HG02759 (cell line): ENCODE measurements around the gene BICC1.

Experiments used
- ATAC-seq: cut with Tn5 transposase; IDR thresholded peaks from one replicate; pipeline ENCODE4 v1.9.1; 2021; ENCODE audit warnings: mild to moderate bottlenecking, moderate library complexity; ENCODE audit not compliant: unreplicated experiment

BICC1 gene

GRCh38 chr10:58512491-58513187 lies at the start of gene BICC1:
BICC1 (plus strand) TSS chr10:58512872; CDS start chr10:58513144, 272 bp downstream.
- peak; percentile 52 for ATAC-seq

GRCh38 chr10:58464956-58465355 lies 47.7 kb upstream of the BICC1 start:
- ATAC-seq, result no peak

DNA sequence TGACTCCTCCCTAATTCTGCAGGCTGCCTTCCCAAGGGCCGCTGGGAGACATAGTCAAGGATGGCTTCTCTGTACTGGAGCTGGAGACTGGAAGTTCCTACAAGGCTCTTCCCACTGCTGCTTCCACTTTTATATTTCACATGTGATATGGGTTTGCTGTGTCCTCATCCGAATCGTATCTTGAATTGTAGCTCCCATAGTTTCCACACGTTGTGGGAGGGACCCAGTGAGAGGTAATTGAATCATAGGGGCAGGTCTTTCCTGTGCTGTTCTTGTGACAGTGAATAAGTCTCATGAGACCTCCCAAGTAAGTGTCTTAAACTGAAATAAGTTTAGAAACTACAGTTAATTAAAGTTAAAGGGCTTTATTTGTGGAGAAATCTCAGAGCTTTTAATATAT lies 47.0 kb upstream of the BICC1 start:
- ATAC-seq, result no peak

DNA sequence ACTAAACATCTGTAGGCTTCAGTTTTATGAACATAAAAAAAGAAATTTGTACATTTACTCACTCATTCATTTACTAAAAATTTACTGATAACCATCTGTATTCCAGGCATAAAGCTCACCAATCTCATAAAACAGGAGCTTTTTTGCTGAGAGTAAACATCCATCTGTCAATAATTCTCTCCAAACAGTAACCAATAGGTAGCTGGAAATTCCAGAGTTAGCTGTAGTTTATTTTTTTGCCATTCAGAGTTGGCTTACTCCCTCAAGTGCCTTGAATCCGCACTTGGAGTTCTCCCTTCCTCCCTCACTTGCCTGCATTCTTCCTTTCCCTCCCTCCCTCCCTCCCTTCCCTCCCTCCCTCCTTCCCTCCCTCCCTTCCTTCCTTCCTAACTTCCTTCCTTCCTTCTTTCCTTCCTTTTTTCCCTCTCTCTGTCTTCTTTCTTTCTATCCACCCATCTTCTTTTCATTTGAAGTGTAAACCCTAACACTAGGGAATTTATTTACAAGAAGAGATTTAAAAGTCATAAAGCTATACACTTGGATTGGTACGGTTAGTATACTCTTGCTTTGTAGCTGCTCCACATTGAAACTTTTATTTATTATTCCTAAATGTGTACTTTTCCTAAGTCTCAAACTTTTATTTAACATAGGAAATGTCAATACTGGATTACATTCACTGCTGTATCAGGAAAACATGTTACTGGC lies 44.6 kb upstream of the BICC1 start:
- no peak for ATAC-seq

GRCh38 chr10:58473976-58474375 lies 38.7 kb upstream of the BICC1 start:
- ATAC-seq, result no peak

DNA sequence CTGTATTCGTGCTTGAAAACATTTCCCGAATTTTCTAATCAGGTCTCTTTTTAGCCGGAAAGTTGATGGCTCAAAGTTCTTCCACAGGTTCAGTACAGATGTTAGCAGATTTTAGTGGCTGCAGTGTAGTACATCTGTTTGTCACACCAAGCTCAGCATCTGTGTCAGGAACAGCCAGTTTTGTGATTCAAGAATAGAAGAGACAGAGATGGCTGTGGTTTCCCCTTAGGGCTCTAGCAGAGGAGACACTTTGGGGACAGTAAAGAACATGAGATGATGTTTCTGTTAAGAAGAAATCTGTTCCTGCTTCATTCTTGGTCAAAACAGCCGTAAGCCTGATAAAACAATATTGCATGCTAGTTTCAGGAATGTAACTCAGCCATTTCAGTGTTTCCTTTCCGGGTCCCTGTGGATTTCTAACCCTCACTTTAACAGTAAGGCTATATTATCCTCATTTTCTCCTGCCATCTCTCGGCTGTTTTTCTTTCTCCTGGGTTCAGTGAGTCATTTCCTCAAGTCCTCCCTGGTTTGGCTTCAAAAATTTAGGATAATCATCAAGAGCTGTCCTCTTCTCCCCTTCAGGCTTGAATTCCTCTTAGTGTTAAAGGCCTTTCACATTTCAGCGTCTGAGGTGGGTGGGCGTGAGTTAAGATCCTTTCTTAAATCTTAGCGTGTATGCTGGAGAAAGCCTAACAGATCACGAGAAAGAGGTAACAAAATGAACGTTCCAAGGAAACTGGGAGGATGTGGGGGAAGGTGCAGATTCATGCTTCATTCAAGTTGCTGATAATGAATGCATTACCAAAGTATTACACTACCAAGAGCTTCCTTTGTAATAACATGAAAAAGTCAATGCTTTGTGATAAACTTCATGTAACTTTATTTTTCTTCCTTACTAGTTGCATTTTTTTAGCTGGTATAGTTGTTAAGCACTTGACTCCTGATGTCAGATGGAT lies 37.1 kb upstream of the BICC1 start:
- no peak for ATAC-seq

GRCh38 chr10:58477122-58477521 lies 35.5 kb upstream of the BICC1 start:
- no peak for ATAC-seq

DNA sequence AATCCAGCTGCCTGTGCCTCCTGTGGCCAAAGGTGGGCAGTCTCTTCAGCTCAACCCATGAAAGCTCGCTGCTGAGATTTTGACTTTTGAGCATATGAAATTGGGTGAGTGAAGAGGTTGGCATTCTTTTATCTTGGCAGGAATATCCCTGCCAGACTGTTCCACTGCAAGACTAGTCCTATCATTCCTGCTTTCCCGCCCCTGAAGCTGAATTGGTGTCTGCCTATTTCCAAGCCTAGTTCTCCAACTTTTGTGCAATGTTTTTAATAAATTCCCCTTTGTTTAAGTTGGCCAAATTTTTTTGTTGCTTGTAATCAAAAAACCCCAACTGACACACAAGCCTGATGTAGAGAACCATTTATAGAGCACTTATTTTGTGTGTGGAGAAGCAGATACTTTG lies 34.8 kb upstream of the BICC1 start:
- no peak for ATAC-seq

GRCh38 chr10:58479045-58479444 lies 33.6 kb upstream of the BICC1 start:
- ATAC-seq, result no peak

DNA sequence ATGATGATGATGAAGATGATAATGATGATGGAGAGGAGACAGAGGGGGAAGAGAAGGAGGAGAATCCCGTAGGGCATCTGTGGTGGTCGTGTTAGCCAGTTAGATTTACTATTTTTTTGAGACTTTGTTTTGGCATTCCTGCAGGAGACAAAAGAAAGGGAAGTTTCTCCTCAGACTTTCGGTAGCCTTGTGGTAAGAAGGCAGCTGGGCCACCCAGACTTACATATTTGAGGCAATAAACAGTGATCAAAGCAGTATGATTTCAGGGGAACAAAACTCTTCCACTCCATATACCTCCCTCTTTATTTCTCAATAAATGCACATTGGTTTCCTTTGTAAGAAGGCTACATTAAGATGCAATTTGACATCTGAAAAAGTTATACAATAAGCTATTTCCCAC lies 32.4 kb upstream of the BICC1 start:
- no peak for ATAC-seq

DNA sequence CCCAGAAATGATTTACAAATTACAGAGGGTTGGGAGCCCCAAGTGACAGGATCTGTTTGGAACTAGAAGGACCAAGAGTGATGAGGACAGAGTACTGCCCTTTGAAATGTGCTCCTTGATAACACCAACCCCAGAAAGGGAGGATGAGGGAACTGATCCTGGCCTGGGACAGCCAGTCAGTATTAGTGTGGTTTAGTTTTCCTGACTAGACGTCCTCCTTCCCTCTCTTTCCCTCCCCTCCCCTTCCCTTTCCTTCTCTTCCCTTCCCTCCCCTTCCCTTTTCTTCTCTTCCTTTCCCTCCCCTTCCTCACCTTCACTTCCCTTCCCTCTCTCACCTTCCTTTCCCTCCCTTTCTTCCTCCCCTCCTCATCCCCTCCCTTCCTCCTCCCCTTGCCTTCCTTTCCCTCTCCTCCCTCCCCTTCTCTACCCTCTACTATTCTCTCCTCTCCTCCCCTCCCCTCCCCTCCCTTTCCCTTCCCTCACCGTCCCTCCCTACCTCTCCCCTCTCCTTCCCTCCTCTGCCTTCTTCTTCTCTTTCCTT lies 31.0 kb upstream of the BICC1 start:
- ATAC-seq, result no peak

DNA sequence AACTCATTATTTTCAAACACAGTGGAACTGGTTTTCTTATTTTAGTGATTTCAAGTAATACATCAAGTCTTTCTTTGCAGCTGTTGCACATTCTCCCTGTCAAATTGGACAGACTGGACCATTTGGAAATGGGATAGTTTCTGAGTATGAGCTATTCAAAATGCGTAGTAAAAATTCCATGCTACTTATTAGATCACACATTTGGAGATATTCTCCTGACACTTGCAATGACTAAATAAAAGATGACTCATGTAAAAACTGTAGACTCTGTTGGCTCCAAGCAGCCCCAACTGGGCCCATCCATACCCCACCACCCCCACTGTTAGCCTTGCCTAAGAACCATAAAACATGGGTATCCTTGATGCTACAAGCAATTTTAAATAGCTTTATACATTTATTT lies 25.9 kb upstream of the BICC1 start:
- ATAC-seq, result no peak

- no peak for ATAC-seq
Measured at GRCh38 chr10:58488921-58489320, 23.8 kb upstream of the BICC1 start.

- no peak for ATAC-seq
Measured at GRCh38 chr10:58502956-58503355, 9.7 kb upstream of the BICC1 start.

- no peak for ATAC-seq
Measured at GRCh38 chr10:58508316-58508715, 4.4 kb upstream of the BICC1 start.

- ATAC-seq, result no peak
Measured at GRCh38 chr10:58511765-58512490, 744 bp upstream of the BICC1 start.

DNA sequence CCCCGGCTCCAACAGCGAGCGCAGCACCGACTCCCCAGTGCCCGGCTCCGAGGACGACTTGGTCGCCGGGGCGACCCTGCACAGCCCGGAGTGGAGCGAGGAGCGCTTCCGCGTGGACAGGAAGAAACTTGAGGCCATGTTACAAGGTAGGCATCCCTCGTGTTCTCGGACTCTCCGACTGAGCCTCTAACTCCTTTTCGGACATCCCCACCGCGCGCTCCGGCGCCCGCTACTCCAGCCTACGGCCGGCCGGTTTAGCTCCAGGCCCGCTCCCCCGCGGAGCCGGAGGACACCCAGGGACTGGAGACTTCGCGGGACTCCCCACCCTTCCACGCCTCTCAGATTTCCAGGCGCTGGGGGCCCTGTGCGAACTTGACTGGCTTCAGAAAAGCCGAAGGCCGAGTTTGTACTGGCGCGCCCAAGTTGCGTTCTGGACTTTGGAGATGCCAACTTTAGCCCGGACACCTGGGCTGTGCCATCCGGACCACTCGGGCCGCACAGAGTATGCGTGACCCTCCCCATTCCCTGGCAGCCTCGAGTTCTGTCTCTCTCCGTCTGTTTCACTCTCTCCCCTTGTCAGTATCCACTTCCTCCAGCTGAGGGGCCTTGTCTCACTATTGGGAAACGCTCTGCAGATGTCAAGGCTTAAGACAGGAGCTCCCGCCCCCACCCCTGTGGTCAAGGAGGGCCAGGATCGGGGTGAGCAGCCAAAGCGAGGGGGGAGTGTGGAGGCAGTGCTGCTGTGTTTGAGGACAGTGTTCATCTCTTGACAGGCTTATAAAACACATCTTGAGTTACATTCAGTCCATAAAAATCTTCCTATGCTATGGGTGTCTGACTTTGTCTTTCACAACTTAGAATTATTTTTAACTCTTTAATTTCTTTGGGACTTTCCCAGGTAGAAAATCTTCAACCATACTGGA lies 777 bp downstream of the BICC1 start:
- peak; percentile 20 for ATAC-seq

DNA sequence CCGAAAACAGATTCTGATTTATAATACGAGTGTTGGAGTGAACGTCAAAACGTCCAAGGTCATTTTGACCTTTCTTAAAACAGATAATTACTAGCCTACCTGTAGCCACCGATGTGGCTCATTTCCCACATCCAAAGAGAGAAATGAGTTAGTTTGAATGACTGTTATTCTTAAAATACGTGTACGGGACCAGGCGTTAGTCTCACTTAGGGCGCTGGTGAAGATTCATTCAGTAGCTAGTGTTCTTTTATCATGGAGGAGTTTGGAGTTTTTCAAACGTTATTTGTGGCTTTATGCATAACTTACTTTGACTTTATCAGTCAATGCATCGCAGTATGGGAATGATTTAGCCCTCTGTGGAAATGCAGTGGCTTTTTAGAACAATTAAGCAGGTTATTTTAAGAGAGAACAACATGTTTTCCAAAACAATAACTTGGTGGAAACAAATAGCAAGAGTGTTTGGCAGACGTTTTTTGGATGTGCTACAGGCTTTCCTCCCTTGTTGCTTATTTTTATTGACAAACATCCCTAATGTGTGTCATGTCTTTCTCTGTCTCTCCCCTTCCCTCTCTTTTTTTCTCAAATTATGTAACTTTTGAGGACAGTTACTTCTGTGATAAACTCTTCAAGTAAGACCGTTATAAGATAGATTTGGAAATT lies 1.6 kb downstream of the BICC1 start:
- ATAC-seq, result no peak
